UCSD-AML1 (cell line): ENCODE measurements around the gene TP63.
"Not testable (repeated sequence)": the region's sequence is repeated elsewhere in the genome, so short reads cannot be mapped to it uniquely, and the experiment has no call there.

Source experiments
- DNase-seq: peaks from one replicate; lab custom pipeline; 2025; ENCODE audit not compliant: unreplicated experiment; lab: John Stamatoyannopoulos, UW

TP63 gene

GRCh38 chr3:189631373-189631408 lies at the start of gene TP63:
TSS of gene TP63 (plus strand) at chr3:189631389. CDS start at chr3:189631516, 127 bp downstream.
- no peak for DNase-seq

DNA sequence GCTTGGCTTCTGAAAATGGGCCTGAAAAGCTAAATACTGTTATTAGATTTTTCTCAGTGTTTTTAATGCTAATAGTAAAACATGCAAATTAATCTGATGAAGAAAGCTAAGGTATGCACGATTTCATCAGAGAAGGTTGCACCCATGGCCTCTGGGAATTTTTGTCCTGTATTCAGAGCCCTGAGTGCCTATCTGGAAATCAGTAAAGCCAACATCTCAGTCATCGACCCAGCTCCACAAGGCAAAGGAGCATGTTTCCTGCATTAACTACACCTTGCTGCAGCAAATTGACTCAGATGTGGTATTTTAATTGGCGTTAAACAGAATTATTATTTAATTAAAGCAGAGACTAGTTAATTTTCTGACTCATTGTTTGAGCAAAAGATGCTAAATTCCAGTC lies 49.0 kb upstream of the TP63 start:
- no peak for DNase-seq

DNA sequence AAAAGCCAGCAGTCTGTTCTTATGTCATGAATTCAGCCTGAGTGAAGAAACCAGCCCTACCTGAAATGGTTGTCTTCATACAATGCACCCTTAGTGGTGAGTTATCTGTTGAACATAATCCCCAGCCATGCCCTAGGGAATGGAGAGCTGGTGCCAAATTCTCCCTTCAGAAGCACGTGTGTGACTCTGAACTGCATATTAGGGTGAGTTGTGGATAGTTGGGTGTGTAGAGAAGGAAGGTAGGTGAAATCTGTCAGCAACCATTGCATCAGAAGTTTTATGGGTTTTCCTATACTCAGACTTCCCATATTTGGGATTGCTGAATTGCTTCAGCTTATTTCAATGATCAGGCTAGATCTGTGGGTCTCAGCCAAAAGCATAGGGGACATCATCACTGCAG lies 46.5 kb upstream of the TP63 start:
- DNase-seq: no peak

DNA sequence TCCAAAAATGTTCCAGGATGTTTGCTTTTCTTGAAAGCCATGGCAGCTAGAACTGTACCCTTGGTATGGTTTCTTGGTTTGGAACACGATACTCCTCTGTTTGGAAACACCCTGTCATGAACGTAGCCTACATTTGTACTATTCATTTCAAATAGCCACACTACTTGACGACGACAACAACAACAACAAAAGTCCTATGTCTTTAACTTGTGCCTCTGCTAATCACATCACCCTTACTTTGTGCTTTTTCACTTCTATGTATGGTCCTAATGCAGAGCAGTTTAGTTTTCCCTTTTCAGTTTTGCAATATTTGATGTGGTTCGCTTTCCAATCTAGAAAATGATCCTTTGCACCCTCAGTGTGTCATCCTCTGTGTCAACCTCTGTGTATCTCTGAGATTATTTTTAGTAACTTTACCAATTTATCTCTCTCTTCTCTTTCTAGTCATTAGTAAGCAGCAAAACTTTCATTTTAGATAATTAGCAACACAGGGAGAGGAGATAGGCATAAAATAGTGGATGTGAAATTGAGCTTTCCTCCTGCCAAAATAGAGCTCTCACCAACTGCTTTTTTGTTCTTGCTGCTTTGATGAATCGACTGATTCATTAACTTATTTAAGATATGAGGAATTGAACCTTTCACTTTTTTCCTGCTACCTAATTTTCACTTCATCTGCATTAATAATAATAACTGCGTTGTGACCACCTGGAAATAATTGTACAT lies 44.1 kb upstream of the TP63 start:
- no peak for DNase-seq

DNA sequence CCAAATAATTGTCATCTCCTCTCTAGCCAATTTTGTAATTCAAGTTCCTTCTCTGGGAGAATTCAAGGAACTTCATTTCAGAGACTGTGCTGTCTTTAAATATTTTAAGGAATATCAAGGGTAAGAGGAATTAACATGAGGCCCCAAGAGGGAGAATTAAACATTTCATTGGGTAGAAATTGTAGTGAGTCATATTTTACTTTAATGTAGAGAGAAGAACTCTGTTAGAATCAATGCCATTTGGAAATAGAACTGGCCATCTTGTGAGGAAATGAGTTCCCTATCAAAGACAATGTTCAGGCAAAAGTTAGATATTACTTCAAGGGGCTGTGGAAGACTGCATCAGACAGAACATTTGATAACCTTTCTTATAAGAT lies 43.5 kb upstream of the TP63 start:
- DNase-seq: no peak

DNA sequence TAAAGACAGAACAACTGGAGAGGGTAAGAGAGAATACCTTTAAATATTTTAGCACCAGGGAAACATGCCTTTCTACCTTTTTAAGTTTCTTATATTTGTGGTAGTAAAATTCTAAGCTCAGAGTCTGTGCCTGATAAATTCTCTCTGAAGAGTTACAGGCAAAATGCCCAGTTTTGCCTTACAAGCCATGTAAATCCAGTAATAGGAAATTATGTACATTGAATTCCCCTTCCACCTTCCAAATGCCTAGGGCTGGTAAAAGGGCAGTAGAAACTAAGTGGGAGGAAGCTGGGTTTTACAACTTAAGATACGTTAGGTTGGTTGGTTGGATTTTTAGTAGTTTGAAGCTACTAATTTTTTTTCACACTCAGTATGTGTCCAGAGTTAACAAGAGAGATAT lies 43.1 kb upstream of the TP63 start:
- DNase-seq: no peak

DNA sequence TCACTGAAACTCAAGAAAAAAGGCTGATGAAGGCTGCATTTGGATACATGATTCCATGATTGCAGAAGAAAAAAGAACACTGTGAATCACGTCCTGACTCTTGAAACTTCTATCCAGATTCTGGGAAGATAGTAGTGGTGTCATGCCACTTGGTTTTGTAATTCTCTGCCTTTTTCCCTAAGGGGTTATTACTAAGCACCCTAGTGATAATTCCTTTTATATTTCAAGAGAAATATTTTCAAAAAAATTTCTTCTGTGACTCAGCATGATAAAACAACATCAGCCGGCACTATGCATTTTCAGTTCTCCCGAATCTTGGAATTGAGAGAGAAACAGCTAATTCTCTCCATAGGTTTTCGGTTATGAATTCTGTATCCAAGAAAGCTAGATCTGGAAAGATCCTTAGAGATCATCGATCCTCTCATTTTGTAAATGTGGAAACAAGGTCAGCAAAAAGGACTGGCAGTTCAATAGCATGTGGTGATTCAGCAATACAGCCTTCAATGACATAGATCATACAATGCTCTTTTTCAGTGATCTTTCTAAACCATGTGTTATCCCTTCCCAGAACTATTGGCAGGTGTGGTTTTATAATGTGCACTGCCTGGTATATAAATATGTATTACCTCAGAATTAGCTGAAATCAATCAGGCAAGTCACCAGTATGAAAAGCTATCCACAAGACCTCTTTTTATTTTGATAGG lies 42.6 kb upstream of the TP63 start:
- DNase-seq: no peak

GRCh38 chr3:189589179-189589569 lies 42.0 kb upstream of the TP63 start:
- no peak for DNase-seq

- no peak for DNase-seq
Observed at GRCh38 chr3:189590223-189590622, 41.0 kb upstream of the TP63 start.

DNA sequence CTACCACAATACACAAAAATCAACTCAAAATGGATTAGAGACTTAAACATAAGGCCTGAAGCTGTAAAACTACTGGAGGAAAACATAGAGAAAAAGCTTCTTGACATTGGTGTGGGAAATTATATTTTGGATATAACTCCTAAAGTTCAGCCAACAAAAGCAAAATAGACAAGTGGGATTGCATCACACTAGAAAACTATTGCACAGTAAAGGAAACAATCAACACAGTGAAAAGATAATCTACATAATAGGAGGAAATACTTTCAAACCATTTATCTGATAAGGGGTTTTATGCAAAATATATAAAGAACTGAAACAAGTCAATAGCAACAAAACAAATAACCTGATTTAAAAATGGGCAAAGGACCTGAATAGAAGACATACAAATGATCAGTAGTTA lies 37.6 kb upstream of the TP63 start:
- DNase-seq: no peak

- not testable (repeated sequence) for DNase-seq
Observed at GRCh38 chr3:189596078-189596979, 34.9 kb upstream of the TP63 start.

DNA sequence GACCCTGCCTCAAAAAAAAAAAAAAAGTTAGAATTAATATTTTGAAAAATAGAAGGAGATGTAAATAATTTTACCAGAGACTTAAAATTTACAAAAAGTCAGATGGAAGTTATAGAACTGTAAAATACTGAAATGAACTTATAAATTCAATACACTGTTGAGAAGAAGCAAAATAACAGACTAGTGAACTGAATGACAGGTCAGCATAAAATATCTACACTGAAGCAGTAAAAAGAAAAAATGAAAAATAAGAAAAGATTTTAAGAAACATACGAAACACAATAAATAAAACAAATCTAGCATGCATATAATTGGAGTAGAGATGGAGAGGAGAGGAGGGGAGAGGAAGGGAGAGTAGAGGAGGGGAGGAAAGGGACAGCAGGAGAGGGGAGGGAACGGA lies 33.3 kb upstream of the TP63 start:
- no peak for DNase-seq

DNA sequence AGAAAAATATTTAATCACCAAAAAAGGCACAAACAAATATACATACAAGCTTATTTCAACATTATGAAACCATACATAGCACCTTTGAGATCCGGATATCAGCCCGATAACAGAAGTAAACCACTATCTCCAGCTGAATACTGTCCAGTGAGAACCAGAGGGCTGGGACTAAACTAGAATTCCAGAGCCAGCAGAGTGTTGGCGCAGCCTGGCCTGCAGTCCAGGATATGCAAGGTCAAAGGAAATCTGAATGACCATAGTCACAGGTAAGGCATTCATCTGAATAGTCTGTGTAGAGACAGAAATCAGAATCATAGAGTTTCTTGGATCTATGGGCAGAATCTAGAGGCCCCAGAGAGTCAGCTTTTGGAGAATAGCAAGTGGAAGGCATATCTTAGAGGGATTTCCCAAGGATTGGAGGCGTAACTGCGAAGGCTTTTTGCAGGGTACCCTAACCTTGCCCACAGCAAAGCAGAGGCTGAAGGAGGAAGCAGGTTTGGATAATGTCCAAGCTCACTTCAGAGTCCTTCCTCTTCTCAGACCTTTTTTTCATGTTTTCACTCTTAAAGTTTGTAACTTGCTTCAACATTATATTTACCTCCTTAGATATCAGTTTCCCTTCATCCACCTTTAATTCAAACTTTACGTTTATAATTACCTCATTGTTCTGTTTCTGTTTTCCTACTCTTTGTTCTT lies 32.5 kb upstream of the TP63 start:
- DNase-seq: no peak

- DNase-seq: no peak
Observed at GRCh38 chr3:189602471-189602870, 28.7 kb upstream of the TP63 start.

DNA sequence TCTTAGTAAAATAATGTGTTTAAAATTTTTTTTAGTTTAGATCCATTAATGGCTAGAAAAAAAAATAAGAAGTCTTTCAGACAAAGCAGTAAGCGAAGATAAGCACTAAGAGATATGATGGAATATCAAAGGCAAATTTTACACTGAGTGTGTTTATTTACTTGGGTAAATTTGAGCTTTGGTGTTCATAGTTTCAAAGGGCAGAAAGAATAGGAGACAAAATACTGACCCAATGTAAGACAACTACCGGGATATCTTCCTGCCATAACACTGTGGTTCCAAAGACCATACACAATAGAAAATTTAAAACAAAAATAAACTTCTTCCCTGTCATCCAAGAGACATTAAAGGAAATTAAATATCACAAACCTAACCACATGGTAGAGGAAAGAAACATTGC lies 25.5 kb upstream of the TP63 start:
- no peak for DNase-seq

- DNase-seq: no peak
Observed at GRCh38 chr3:189606774-189607173, 24.4 kb upstream of the TP63 start.

DNA sequence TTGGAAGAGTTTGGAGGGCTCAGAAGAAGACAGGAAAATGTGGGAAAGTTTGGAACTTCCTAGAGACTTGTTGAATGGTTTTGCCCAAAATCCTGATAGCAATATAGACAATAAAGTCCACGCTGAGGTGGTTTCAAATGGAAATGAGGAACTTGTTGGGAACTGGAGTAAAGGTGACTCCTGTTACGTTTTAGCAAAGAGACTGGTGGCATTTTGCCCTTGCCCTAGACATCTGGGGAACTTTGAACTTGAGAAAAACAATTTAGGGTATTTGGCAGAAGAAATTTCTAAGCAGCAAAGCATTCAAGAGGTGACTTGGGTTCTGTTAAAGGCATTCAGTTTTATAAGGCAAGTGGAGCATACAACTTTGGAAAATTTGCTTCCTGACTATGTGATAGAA lies 18.5 kb upstream of the TP63 start:
- not testable (repeated sequence) for DNase-seq

GRCh38 chr3:189613122-189613521 lies 18.1 kb upstream of the TP63 start:
- DNase-seq: no peak

GRCh38 chr3:189621948-189622603 lies 9.1 kb upstream of the TP63 start:
- DNase-seq: no peak

- no peak for DNase-seq
Observed at GRCh38 chr3:189622629-189623028, 8.6 kb upstream of the TP63 start.

- no peak for DNase-seq
Observed at GRCh38 chr3:189624130-189624529, 7.1 kb upstream of the TP63 start.
